Brain microvascular endothelial cell (primary cell): ENCODE measurements around the gene EXOSC7.
A peak's percentile ranks its signal among the peaks of the same experiment; 100 is the strongest.

Experiments used
- DNase-seq: peaks from one replicate; pipeline ENCODE4 v3.0.0-alpha.2; 2020
- H3K27ac ChIP-seq: fragments of 250-450 bp; sonication (Bioruptor Pico); 2 replicates; pipeline ENCODE4 v1.5.1; 2020; ENCODE audit warnings: mild to moderate bottlenecking, moderate library complexity
- H3K27me3 ChIP-seq: fragments of 250-450 bp; sonication (Bioruptor Pico); replicated peaks from 2 replicates; pipeline ENCODE4 v1.5.1; 2020; ENCODE audit warnings: mild to moderate bottlenecking
- H3K36me3 ChIP-seq: fragments of 250-450 bp; sonication (Bioruptor Pico); replicated peaks from 2 replicates; pipeline ENCODE4 v1.5.1; 2020; ENCODE audit warnings: mild to moderate bottlenecking
- H3K4me3 ChIP-seq: 2 replicates; pipeline ENCODE4 v1.5.1; 2011; ENCODE audit warnings: low read depth, mild to moderate bottlenecking, control low read depth, low read length, moderate library complexity
- CTCF ChIP-seq: IDR thresholded peaks from 2 replicates; pipeline ENCODE4 v1.5.1; 2011; ENCODE audit warnings: low read depth, mild to moderate bottlenecking, moderate library complexity, low read length, control low read depth, inconsistent platforms; ENCODE audit errors: missing control alignments
- in situ Hi-C: cut with HindIII; loops from 2 replicates; pipeline ENCODE4 v1.10.0; 2017; ENCODE audit warnings: low sequenced_read_pairs, low pct_ligation_motif_present

EXOSC7 gene

DNA sequence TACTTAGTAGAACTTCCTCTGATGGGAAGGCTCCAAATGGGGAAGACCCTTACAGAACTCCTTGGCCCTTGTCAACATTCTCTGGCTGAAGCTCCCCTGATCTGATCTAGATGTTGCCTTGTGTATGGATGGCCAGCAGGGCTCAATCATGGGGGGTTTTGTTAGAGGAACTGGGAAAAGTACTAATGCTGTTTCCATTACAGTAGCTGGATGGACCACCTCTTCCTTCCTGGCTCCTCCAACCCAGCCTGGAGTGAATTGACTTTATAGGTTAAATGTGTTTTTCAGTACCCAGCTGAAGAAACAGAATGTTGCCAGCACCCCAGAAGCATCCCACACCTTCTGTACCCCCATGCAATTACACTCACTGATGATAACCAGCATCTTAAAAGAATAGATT, 27.4 kb downstream of the EXOSC7 start:
- H3K27ac ChIP-seq = no peak overlapping the region
- in situ Hi-C loops = no loop called here
- no peaks in the 10 kb centered on the region for H3K27me3 ChIP-seq
- no peak for TF ChIP-seq CTCF
- peaks cover 49% of the 10 kb centered on the region for H3K36me3 ChIP-seq
- H3K4me3 ChIP-seq = no peak overlapping the region
- DNase-seq = no peak

- H3K27ac ChIP-seq = no peak overlapping the region
- in situ Hi-C loops = no loop called here
- H3K36me3 ChIP-seq = peaks cover 48% of the 10 kb centered on the region
- TF ChIP-seq CTCF = no peak
- H3K27me3 ChIP-seq = no peaks in the 10 kb centered on the region
- DNase-seq = no peak
- no peak overlapping the region for H3K4me3 ChIP-seq
Measured at GRCh38 chr3:45003859-45004258, 27.8 kb downstream of the EXOSC7 start.

DNA sequence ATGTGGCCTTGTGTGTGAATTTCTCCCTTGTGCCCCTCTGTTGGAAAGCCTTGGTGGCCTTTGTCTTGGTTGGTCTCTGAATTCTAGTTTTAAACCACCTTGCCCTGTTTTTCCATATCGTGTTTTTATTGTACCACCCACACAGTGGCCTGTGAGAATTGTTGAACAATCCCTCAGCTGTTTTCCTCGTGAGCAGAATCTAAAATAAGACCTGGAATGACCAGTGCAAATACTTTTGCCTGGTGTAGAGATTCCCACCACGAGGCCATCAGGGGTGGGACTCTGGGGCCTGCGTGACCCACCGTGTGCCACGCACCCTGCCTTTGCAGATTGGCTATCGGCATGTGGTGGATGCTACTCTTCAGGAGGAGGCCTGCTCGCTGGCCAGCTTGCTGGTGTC, 31.0 kb downstream of the EXOSC7 start:
- Histone ChIP-seq H3K27me3 (no peaks in the 10 kb centered on the region), H3K4me3 (no peak overlapping the region), H3K27ac (no peak overlapping the region), H3K36me3 (peaks cover 24% of the 10 kb centered on the region)
- TF ChIP-seq CTCF = no peak
- in situ Hi-C loops = no loop called here
- DNase-seq = no peak

GRCh38 chr3:45008117-45008516, 32.1 kb downstream of the EXOSC7 start:
- no peak for DNase-seq
- H3K27me3 ChIP-seq = no peaks in the 10 kb centered on the region
- H3K4me3 ChIP-seq = no peak overlapping the region
- no peak for TF ChIP-seq CTCF
- H3K36me3 ChIP-seq = peaks cover 17% of the 10 kb centered on the region
- in situ Hi-C loops = no loop called here
- peak overlapping the region; percentile 6 for H3K27ac ChIP-seq

DNA sequence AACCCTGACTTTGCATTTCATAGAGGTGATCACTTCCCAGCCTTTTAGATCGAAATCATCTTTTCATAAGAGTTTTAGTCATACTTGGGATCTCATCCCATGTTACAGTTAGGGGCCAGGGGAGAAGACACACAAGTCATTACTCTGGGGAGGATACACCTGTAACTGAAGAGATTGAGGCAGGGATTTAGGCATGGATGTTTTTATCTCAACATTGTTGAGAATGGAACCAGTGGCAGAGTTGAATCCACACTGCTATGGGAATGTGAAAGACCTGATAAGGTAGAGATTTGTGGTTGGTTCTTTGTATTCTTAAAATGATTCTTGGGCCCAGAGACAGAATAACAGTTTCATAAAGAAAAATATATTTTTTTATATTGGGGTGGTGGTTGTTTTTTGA, 33.8 kb downstream of the EXOSC7 start:
- Histone ChIP-seq H3K27ac (no peak overlapping the region), H3K36me3 (peaks cover 14% of the 10 kb centered on the region), H3K4me3 (no peak overlapping the region), H3K27me3 (no peaks in the 10 kb centered on the region)
- no peak for DNase-seq
- TF ChIP-seq CTCF = no peak
- in situ Hi-C loops = no loop called here

- Histone ChIP-seq H3K27me3 (no peaks in the 10 kb centered on the region), H3K27ac (peak overlapping the region; percentile 80), H3K4me3 (no peak overlapping the region), H3K36me3 (peaks cover 12% of the 10 kb centered on the region)
- DNase-seq = no peak
- in situ Hi-C loops = no loop called here
- no peak for TF ChIP-seq CTCF
Measured at GRCh38 chr3:45010811-45011333, 34.8 kb downstream of the EXOSC7 start.
